Parathyroid adenoma (tissue), 2 donors: ENCODE measurements around the gene TMEM221.

Source experiments
- H2AFZ ChIP-seq: fragments of 300-600 bp; sonication (generic); one replicate; pipeline ENCODE4 v1.7.0; 2017; ENCODE audit warnings: antibody characterized with exemption, mild to moderate bottlenecking
- H3K27ac ChIP-seq: fragments of 300-600 bp; sonication (generic); one replicate; pipeline ENCODE4 v1.7.0; 2017
- H3K27me3 ChIP-seq: fragments of 300-600 bp; sonication (generic); one replicate; pipeline ENCODE4 v1.7.0; 2017; ENCODE audit warnings: low read length; ENCODE audit not compliant: control insufficient read depth, insufficient read depth
- H3K36me3 ChIP-seq: fragments of 300-600 bp; sonication (generic); one replicate; pipeline ENCODE4 v1.7.0; 2017; ENCODE audit warnings: low read length; ENCODE audit not compliant: control insufficient read depth, insufficient read depth
- H3K4me1 ChIP-seq: fragments of 300-600 bp; sonication (generic); one replicate; pipeline ENCODE4 v1.7.0; 2017; ENCODE audit warnings: control low read depth
- H3K4me2 ChIP-seq: fragments of 300-600 bp; sonication (generic); one replicate; pipeline ENCODE4 v1.7.0; 2017; ENCODE audit warnings: low read length
- H3K4me3 ChIP-seq: fragments of 300-600 bp; sonication (generic); one replicate; pipeline ENCODE4 v1.7.0; 2017; ENCODE audit warnings: low read depth, low read length
- H3K79me2 ChIP-seq: fragments of 300-600 bp; sonication (generic); one replicate; pipeline ENCODE4 v1.7.0; 2017; ENCODE audit warnings: control low read depth
- H3K9ac ChIP-seq: fragments of 300-600 bp; sonication (generic); one replicate; pipeline ENCODE4 v1.7.0; 2017; ENCODE audit warnings: mild to moderate bottlenecking
- H3K9me3 ChIP-seq: fragments of 300-600 bp; sonication (generic); one replicate; pipeline ENCODE4 v1.7.0; 2017; ENCODE audit warnings: low read length; ENCODE audit not compliant: control insufficient read depth
- TF ChIP-seq, protein P1 (sequence below): fragments of 300-600 bp; sonication (generic); IDR thresholded peaks from one replicate; pipeline ENCODE4 v1.7.0; 2017; ENCODE audit warnings: antibody characterized with exemption, mild to moderate bottlenecking
- donor health status: primary hyperparathyroidism.

TMEM221 gene

GRCh38 chr19:17491287-17491686 lies 42.8 kb upstream of the TMEM221 start:
- TF ChIP-seq, protein P1, sequence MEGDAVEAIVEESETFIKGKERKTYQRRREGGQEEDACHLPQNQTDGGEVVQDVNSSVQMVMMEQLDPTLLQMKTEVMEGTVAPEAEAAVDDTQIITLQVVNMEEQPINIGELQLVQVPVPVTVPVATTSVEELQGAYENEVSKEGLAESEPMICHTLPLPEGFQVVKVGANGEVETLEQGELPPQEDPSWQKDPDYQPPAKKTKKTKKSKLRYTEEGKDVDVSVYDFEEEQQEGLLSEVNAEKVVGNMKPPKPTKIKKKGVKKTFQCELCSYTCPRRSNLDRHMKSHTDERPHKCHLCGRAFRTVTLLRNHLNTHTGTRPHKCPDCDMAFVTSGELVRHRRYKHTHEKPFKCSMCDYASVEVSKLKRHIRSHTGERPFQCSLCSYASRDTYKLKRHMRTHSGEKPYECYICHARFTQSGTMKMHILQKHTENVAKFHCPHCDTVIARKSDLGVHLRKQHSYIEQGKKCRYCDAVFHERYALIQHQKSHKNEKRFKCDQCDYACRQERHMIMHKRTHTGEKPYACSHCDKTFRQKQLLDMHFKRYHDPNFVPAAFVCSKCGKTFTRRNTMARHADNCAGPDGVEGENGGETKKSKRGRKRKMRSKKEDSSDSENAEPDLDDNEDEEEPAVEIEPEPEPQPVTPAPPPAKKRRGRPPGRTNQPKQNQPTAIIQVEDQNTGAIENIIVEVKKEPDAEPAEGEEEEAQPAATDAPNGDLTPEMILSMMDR, result no peak
- Histone ChIP-seq H2AFZ (no peak overlapping the region), H3K4me2 (no peak overlapping the region), H3K79me2 (peaks cover 5% of the 10 kb centered on the region), H3K4me1 (no peaks in the 10 kb centered on the region), H3K27me3 (no peaks in the 10 kb centered on the region), H3K27ac (no peak overlapping the region), H3K4me3 (no peak overlapping the region), H3K9ac (no peak overlapping the region), H3K9me3 (no peaks in the 10 kb centered on the region), H3K36me3 (no peaks in the 10 kb centered on the region)

- Histone ChIP-seq H3K9me3 (no peaks in the 10 kb centered on the region), H3K4me2 (no peak overlapping the region), H3K4me1 (no peaks in the 10 kb centered on the region), H3K27me3 (no peaks in the 10 kb centered on the region), H2AFZ (no peak overlapping the region), H3K27ac (no peak overlapping the region), H3K9ac (no peak overlapping the region), H3K4me3 (no peak overlapping the region), H3K36me3 (no peaks in the 10 kb centered on the region), H3K79me2 (peaks cover 3% of the 10 kb centered on the region)
- TF ChIP-seq, protein P1, result no peak
These were observed 41.9 kb upstream of the TMEM221 start for GRCh38 chr19:17490411-17490810.

GRCh38 chr19:17489392-17490030 lies 41.0 kb upstream of the TMEM221 start:
- H3K27ac ChIP-seq, result no peak overlapping the region

GRCh38 chr19:17488593-17489391 lies 40.3 kb upstream of the TMEM221 start:
- Histone ChIP-seq H3K4me1 (no peaks in the 10 kb centered on the region), H3K27ac (no peak overlapping the region), H3K36me3 (no peaks in the 10 kb centered on the region)

More at GRCh38 chr19:17489392-17490030, 41.0 kb upstream of the TMEM221 start:
- Histone ChIP-seq H3K9me3 (no peaks in the 10 kb centered on the region), H3K4me3 (no peak overlapping the region), H3K36me3 (no peaks in the 10 kb centered on the region), H3K79me2 (peaks cover 2% of the 10 kb centered on the region), H2AFZ (no peak overlapping the region), H3K27me3 (no peaks in the 10 kb centered on the region), H3K9ac (no peak overlapping the region), H3K4me1 (no peaks in the 10 kb centered on the region), H3K4me2 (no peak overlapping the region)
- TF ChIP-seq, protein P1, result no peak

More at GRCh38 chr19:17488593-17489391, 40.3 kb upstream of the TMEM221 start:
- H3K27me3 ChIP-seq, result no peaks in the 10 kb centered on the region
- H3K79me2 ChIP-seq, result peaks cover 6% of the 10 kb centered on the region
- no peak overlapping the region for H2AFZ ChIP-seq
- H3K4me2 ChIP-seq, result no peak overlapping the region
- no peak overlapping the region for H3K4me3 ChIP-seq
- H3K9ac ChIP-seq, result no peak overlapping the region
- TF ChIP-seq, protein P1, result no peak
- no peaks in the 10 kb centered on the region for H3K9me3 ChIP-seq
